ENCODE data around the gene CLMP.

GRCh38 chr11:123216249-123216648 is 21.2 kb upstream of the CLMP start:
- TF ChIP-seq ZNF280D (tag by site-specific recombination; IDR thresholded peaks at IDR 0.05) (no peak), ZNF350 (tag by site-specific recombination; IDR thresholded peaks at IDR 0.05) (no peak), CTCF (tag by site-specific recombination; IDR thresholded peaks at IDR 0.05) (no peak), ZNF112 (tag by site-specific recombination; IDR thresholded peaks at IDR 0.05) (no peak), MYNN (tag by site-specific recombination; IDR thresholded peaks at IDR 0.05; ENCODE audit: borderline replicate concordance) (no peak), ZNF639 (tag by site-specific recombination; IDR thresholded peaks at IDR 0.05) (no peak), ZNF704 (tag by site-specific recombination; IDR thresholded peaks at IDR 0.05) (no peak), PRDM1 (tag by site-specific recombination; IDR thresholded peaks at IDR 0.05) (no peak), GLI4 (tag by site-specific recombination; IDR thresholded peaks at IDR 0.05) (no peak), ZBTB8A (tag by site-specific recombination; IDR thresholded peaks at IDR 0.05) (no peak)
